Panc1 (cell line): ENCODE measurements around the gene PKIB.

Source experiments
- POLR2AphosphoS5 ChIP-seq: IDR thresholded peaks from 2 replicates; pipeline ENCODE4 v1.6.1; 2012; ENCODE audit warnings: mild to moderate bottlenecking, low read depth, low read length, moderate library complexity
- TCF7L2 ChIP-seq: IDR thresholded peaks from 2 replicates; pipeline ENCODE4 v1.6.1; 2011; ENCODE audit warnings: mild to moderate bottlenecking, low read depth, low read length, inconsistent platforms
- TF ChIP-seq, protein P1 (sequence below): fragments of 450-650 bp; IDR thresholded peaks from 2 replicates; pipeline ENCODE4 v1.5.1; 2017; ENCODE audit warnings: mild to moderate bottlenecking

DNA sequence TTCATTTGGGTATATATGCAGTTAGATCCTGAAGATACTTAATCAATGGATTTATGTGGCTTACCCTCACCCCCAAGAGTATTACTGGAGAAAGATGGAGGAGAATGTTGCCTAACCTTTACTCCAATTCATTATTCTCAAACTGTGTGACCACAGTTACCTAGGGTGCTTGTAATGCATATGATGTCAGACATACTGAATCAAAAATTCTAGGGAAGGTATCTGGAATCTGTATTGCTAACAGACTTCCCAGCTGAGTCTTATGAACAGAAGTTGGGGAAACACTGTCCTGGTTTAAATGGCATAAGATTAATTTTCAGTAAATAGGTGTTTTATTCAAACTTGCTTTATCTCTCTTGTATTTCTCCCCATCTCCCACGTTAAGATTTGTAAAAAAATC, 83.9 kb downstream of the PKIB start:
- TF ChIP-seq, protein P1, sequence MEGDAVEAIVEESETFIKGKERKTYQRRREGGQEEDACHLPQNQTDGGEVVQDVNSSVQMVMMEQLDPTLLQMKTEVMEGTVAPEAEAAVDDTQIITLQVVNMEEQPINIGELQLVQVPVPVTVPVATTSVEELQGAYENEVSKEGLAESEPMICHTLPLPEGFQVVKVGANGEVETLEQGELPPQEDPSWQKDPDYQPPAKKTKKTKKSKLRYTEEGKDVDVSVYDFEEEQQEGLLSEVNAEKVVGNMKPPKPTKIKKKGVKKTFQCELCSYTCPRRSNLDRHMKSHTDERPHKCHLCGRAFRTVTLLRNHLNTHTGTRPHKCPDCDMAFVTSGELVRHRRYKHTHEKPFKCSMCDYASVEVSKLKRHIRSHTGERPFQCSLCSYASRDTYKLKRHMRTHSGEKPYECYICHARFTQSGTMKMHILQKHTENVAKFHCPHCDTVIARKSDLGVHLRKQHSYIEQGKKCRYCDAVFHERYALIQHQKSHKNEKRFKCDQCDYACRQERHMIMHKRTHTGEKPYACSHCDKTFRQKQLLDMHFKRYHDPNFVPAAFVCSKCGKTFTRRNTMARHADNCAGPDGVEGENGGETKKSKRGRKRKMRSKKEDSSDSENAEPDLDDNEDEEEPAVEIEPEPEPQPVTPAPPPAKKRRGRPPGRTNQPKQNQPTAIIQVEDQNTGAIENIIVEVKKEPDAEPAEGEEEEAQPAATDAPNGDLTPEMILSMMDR = no peak
- TF ChIP-seq POLR2AphosphoS5 = no peak
- no peak for TF ChIP-seq TCF7L2
